HTERT RPE-1 (cell line): Measurements from ENCODE around the gene ASAH2.
"Not testable (repeated sequence)": the region's sequence is repeated elsewhere in the genome, so short reads cannot be mapped to it uniquely, and the experiment has no call there.

Experiments used
- in situ Hi-C: fragments of 300-500 bp; cut with MboI; formaldehyde crosslinking; loops from 4 replicates; pipeline ENCODE4 v1.14.3; 2020; ENCODE audit warnings: low sequenced_read_pairs

Gene ASAH2

DNA sequence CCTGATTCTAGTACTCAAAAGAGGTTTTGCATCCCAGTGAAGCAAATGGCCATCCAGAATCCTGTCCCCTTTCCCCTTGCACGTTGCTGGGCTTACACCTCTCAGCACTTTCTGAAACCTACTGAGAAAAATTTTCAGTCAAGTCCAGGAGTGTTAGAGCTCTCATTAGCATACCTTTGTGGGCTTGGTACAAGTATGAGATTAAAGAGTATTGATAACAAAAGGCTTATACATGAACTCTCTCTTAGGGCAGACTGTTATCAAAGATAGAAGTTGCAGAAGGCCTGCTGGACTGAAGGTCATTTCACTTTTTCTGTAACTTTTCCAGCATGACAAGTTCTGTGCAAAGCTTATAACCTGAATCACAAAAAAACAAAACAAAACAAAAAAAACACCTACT, at the start of gene ASAH2:
TSS of gene ASAH2 (minus strand) at position 123 of the 400 bp plus-strand sequence. CDS start 2,906 bp downstream, outside the sequence.
- in situ Hi-C loops = no loop called here

DNA sequence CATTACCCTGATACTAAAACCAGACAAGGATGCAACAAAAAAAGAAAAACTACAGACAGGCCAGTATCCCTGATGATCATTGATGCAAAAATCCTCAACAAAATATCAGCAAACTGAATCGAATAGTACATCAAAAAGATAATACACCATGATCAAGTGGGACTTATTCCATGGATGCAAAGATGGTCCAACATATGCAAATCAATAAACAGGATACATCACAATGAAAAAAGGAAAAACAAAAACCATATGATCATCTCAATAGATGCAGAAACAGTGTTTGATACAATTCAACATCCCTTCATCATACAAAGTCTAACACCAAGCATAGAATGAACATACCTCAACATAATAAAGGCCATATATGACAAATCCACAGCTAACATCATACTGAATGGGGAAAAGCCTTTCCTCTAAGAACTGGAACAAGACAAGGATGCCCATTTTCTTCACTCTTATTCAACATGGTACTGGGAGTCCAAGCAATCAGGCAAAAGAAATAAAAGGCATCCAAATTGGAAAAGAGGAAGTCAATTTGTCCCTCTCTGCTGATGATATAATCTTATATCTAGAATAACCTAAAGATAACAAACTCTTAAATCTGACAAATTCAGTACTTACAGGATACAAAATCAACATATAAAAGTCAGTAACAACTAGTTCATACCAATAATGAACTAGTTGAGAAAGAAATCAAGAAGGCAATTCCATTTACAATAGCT, 48.8 kb upstream of the ASAH2 start:
- in situ Hi-C loops = no loop called here

DNA sequence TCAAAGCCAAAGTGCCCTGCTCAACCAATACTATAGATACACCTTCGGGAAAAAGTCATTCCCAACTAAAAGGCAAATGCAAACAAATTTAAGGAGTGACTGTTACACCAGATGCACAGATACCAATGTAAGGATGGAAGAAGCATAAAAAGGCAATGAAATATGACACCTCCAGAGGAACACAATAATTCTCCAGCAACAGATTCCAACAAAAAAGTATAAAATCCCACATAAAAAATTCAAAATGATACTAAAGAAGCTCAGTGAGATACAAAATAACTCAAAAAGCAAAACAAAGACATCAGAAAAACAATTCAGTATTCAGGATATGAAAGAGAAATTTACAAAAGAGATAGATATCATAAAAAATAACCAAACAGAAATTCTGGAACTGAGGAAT, 44.1 kb upstream of the ASAH2 start:
- in situ Hi-C loops = no loop called here

GRCh38 chr10:50294582-50294981, 43.3 kb upstream of the ASAH2 start:
- in situ Hi-C loops = no loop called here

- in situ Hi-C loops = no loop called here
These were observed 42.4 kb upstream of the ASAH2 start for GRCh38 chr10:50293513-50294313.

- in situ Hi-C loops = no loop called here
These were observed 40.0 kb upstream of the ASAH2 start for GRCh38 chr10:50291261-50291850.

- in situ Hi-C loops = no loop called here
These were observed 37.9 kb upstream of the ASAH2 start for GRCh38 chr10:50289196-50289595.

DNA sequence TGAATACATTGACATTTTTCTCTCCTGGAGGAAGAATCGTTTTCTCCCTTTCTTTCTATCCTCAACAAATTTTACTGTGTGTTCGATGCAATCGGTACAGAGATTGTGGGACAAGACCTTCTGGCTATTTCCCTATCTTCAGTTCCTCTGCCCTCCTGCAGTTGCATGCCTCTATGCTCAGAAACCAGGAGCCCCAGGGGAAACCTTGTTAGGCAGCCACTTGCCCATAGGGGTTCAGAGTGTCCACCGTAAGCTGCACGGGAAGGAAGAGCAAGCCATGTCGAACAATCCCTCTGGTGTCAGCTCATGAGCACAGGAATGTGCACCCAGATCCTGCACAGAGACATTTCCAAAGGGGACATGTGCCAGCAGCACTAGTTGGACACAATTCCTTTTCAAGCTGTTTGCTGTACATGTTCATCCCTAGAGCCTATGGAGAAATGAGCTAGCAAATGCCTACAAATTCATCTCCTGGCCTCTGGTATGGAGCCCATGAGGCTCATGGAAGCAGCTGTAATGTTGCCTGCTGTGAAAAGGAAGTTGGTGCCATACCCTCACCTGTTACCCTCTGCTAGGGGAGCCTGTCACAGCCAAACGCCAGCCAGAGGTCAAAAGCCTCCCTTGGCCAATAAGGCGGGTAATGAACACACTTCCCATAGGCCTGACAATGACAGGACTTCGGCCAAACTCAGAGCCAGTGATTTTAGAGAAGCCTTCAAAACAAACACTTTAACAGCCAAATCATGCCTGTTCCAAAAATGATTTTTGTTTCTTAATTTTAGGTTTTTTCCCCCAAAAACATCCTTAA, 35.9 kb upstream of the ASAH2 start:
- in situ Hi-C loops = no loop called here

- in situ Hi-C loops = no loop called here
These were observed 35.2 kb upstream of the ASAH2 start for GRCh38 chr10:50286517-50286916.

DNA sequence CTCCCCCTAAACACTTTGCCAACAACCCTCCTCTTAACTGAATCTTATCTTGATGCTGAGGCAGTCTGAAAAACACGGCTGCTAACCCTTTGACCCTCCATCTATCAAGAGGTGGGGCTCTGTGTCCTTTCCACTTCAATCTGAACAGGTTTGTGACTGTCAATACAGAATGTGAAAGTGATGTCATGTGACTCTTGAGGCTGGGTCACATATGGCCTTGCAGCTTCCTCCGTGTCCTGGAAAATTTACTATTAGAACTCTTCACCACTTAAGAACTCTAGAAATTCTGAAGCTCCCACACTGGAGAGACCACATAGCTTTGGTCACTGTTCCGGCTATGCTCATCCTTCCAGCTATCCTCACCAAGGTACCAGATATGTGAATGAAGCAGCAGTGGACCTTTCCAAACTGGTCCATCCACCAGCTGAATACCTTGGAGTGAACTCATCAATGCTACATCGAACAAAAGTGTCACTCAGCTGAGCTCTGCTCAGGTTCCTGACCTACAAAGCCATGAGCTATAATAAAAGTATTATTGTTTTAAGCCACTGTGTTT, 30.7 kb upstream of the ASAH2 start:
- in situ Hi-C loops = no loop called here

DNA sequence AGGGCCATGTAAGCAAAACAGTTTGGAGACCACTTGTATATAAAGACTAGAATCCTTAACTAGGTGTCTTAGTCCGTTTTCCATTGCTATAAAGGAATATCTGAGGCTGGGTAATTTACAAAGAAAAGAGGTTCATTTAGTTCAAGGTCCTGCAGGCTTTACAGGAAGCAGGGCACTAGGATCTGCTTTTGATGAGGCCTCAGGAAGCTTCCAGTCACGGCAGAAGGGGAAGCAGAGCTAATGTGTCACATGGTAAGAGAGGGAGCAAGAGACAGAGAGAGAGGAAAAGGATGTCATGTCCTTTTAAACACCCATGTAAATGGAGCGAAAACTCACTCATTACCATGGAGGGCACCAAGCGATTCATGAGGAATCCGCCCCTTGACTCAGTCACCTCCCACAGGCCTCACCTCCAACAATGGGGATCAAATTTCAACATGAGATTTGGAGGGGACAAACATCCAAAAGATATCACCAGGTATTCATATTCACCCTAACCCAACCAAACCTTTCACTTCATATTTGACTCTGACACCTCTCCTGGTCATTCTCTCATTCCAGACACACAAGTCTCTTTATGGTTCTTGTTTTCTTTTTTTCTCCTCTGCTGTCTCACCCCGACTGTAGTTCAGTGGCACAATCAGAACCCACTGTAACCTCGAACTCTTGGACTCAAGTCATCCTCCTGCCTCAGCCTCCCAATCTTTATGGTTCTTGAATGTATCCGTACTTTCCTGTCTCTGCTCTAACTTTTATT, 30.1 kb upstream of the ASAH2 start:
- in situ Hi-C loops = no loop called here

- in situ Hi-C loops = no loop called here
These were observed 28.9 kb upstream of the ASAH2 start for GRCh38 chr10:50280049-50280841.

- in situ Hi-C loops = no loop called here
These were observed 28.2 kb upstream of the ASAH2 start for GRCh38 chr10:50279489-50279888.

DNA sequence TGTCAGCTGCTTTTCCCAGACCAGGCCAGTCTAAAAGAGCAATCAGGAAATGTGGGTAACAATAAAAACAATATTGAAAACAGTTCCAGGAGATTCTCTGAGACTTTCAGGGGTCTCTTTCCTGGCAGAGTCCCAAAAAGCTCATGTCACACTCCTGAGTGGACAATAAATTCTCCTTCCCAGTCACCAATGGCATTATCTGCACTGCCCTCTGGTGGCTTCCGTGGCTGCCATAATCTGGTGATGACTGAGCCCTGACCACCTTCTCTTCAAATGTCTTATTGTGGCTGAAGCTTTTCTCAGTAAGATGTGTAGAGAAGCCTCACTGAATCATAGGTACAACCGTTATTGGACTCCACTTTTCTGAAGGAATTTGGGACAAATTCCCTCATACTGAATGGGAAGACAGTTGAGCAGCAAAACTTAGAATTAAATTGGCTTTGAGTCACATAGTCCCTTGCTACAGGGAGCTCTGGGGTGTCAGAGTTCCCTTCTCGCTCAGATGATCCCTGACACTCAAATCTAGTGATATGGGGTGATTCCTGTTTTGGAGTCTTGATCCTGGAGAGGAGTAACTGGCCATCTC, 24.4 kb upstream of the ASAH2 start:
- in situ Hi-C loops = no loop called here

GRCh38 chr10:50272531-50272930, 21.2 kb upstream of the ASAH2 start:
- in situ Hi-C loops = no loop called here

DNA sequence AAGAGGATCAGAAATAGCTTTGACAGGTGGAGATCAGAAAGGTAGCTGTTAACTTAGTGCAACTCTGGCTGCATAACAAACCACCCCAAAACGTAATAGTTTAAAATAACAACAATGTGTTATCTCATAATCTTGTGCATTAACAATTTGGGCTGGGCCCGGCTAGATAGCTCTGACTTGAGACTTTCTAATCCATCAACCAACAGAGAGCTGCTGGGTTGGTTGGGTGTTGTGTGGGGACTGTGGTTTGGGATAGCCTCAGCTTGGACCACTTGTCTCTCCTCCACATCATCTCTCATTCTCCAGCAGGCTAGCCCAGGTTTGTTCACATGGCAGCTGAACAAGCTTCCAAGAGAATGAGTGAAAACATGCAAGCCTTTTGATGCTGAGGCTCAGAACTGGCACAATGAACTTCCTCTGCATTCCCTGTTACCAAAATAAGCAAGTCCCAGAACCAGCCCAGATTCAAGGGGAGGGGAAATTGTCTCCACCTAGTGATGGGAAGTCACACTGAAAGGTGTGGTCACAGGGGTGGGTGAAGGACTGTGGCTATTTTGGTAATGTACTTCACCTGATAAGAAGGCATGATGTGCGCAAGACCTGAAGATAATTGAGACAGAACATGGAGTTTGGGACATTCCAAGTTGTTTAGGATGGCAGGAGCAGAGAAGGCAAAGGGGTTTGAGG, 20.4 kb upstream of the ASAH2 start:
- in situ Hi-C loops = no loop called here

GRCh38 chr10:50267877-50268276, 16.6 kb upstream of the ASAH2 start:
- in situ Hi-C loops = not testable (repeated sequence)

GRCh38 chr10:50262625-50263024, 11.3 kb upstream of the ASAH2 start:
- in situ Hi-C loops = not testable (repeated sequence)
